ACC112 (cell line): Measurements from ENCODE around the gene CCR5AS.

ENCODE experiments used
- H2AFZ ChIP-seq: fragments of 200-600 bp; sonication (generic); one replicate; pipeline ENCODE4 v1.6.0; 2017; ENCODE audit warnings: antibody characterized with exemption, low read length; ENCODE audit not compliant: unreplicated experiment
- H3K27ac ChIP-seq: fragments of 200-600 bp; sonication (generic); 2 replicates; pipeline ENCODE4 v1.5.1; 2014; ENCODE audit warnings: low read depth, mild to moderate bottlenecking, antibody characterized with exemption, low read length, moderate library complexity
- H3K27me3 ChIP-seq: fragments of 200-600 bp; sonication (generic); 2 replicates; pipeline ENCODE4 v1.6.1; 2014; ENCODE audit warnings: mild to moderate bottlenecking, antibody characterized with exemption, low read length, moderate library complexity, mixed read lengths; ENCODE audit not compliant: insufficient read depth
- H3K36me3 ChIP-seq: fragments of 200-600 bp; sonication (generic); 2 replicates; pipeline ENCODE4 v1.6.1; 2016; ENCODE audit warnings: mild to moderate bottlenecking, antibody characterized with exemption, low read length, moderate library complexity, mixed read lengths; ENCODE audit not compliant: insufficient read depth
- H3K4me1 ChIP-seq: fragments of 200-600 bp; sonication (generic); one replicate; pipeline ENCODE4 v1.6.1; 2016; ENCODE audit warnings: low read length, mixed read lengths; ENCODE audit not compliant: insufficient read depth, unreplicated experiment, control insufficient read depth
- H3K4me3 ChIP-seq: fragments of 200-600 bp; sonication (generic); 2 replicates; pipeline ENCODE4 v1.5.1; 2014; ENCODE audit warnings: mild to moderate bottlenecking, low read depth, low read length
- H3K79me2 ChIP-seq: fragments of 200-600 bp; sonication (generic); one replicate; pipeline ENCODE4 v1.6.0; 2016; ENCODE audit warnings: low read length; ENCODE audit not compliant: control insufficient read depth, unreplicated experiment, insufficient read depth

CCR5AS gene

GRCh38 chr3:46367811-46368210 is 39.1 kb downstream of the CCR5AS start:
- Histone ChIP-seq H3K4me3 (no peak overlapping the region), H3K4me1 (no peaks in the 10 kb centered on the region), H3K36me3 (no peaks in the 10 kb centered on the region), H3K27me3 (peaks cover 80% of the 10 kb centered on the region), H2AFZ (no peak overlapping the region), H3K27ac (no peak overlapping the region), H3K79me2 (no peaks in the 10 kb centered on the region)

- no peak overlapping the region for H3K4me3 ChIP-seq
- no peaks in the 10 kb centered on the region for H3K4me1 ChIP-seq
- no peaks in the 10 kb centered on the region for H3K36me3 ChIP-seq
- no peaks in the 10 kb centered on the region for H3K79me2 ChIP-seq
- no peak overlapping the region for H3K27ac ChIP-seq
- H3K27me3 ChIP-seq: peaks cover 86% of the 10 kb centered on the region
- H2AFZ ChIP-seq: no peak overlapping the region
Observed at GRCh38 chr3:46365737-46366524, 40.9 kb downstream of the CCR5AS start.

GRCh38 chr3:46365041-46365440 is 41.8 kb downstream of the CCR5AS start:
- Histone ChIP-seq H2AFZ (no peak overlapping the region), H3K4me3 (no peak overlapping the region), H3K79me2 (no peaks in the 10 kb centered on the region), H3K27me3 (peaks cover 86% of the 10 kb centered on the region), H3K36me3 (no peaks in the 10 kb centered on the region), H3K4me1 (no peaks in the 10 kb centered on the region), H3K27ac (no peak overlapping the region)

- Histone ChIP-seq H3K4me1 (no peaks in the 10 kb centered on the region), H3K4me3 (no peak overlapping the region), H3K36me3 (no peaks in the 10 kb centered on the region), H2AFZ (no peak overlapping the region), H3K79me2 (no peaks in the 10 kb centered on the region), H3K27me3 (peaks cover 88% of the 10 kb centered on the region), H3K27ac (no peak overlapping the region)
Observed at GRCh38 chr3:46361408-46362283, 45.2 kb downstream of the CCR5AS start.

- H3K36me3 ChIP-seq: no peaks in the 10 kb centered on the region
- H3K4me3 ChIP-seq: no peak overlapping the region
- H2AFZ ChIP-seq: no peak overlapping the region
- H3K4me1 ChIP-seq: no peaks in the 10 kb centered on the region
- peaks cover 87% of the 10 kb centered on the region for H3K27me3 ChIP-seq
- H3K27ac ChIP-seq: no peak overlapping the region
- H3K79me2 ChIP-seq: no peaks in the 10 kb centered on the region
Observed at GRCh38 chr3:46360907-46361306, 46.0 kb downstream of the CCR5AS start.

GRCh38 chr3:46359733-46360493 is 47.0 kb downstream of the CCR5AS start:
- Histone ChIP-seq H3K4me3 (no peak overlapping the region), H3K4me1 (no peaks in the 10 kb centered on the region), H3K27me3 (peaks cover 88% of the 10 kb centered on the region), H3K79me2 (no peaks in the 10 kb centered on the region), H3K36me3 (no peaks in the 10 kb centered on the region), H3K27ac (no peak overlapping the region), H2AFZ (no peak overlapping the region)

GRCh38 chr3:46358466-46358865 is 48.4 kb downstream of the CCR5AS start:
- Histone ChIP-seq H3K79me2 (no peaks in the 10 kb centered on the region), H3K4me3 (no peak overlapping the region), H3K4me1 (no peaks in the 10 kb centered on the region), H2AFZ (no peak overlapping the region), H3K36me3 (no peaks in the 10 kb centered on the region), H3K27me3 (peaks cover 90% of the 10 kb centered on the region), H3K27ac (no peak overlapping the region)

- H3K4me3 ChIP-seq: no peak overlapping the region
- no peaks in the 10 kb centered on the region for H3K4me1 ChIP-seq
- H3K27ac ChIP-seq: no peak overlapping the region
- peaks cover 96% of the 10 kb centered on the region for H3K27me3 ChIP-seq
- no peaks in the 10 kb centered on the region for H3K79me2 ChIP-seq
- no peaks in the 10 kb centered on the region for H3K36me3 ChIP-seq
- H2AFZ ChIP-seq: no peak overlapping the region
Observed at GRCh38 chr3:46356909-46357308, 50.0 kb downstream of the CCR5AS start.

- H3K4me1 ChIP-seq: no peaks in the 10 kb centered on the region
- no peaks in the 10 kb centered on the region for H3K36me3 ChIP-seq
- peaks cover 98% of the 10 kb centered on the region for H3K27me3 ChIP-seq
- no peaks in the 10 kb centered on the region for H3K79me2 ChIP-seq
- no peak overlapping the region for H3K27ac ChIP-seq
- no peak overlapping the region for H2AFZ ChIP-seq
- no peak overlapping the region for H3K4me3 ChIP-seq
Observed at GRCh38 chr3:46356276-46356675, 50.6 kb downstream of the CCR5AS start.

- Histone ChIP-seq H3K27me3 (peaks cover 99% of the 10 kb centered on the region), H3K36me3 (no peaks in the 10 kb centered on the region), H3K79me2 (no peaks in the 10 kb centered on the region), H3K4me1 (no peaks in the 10 kb centered on the region), H3K27ac (no peak overlapping the region), H2AFZ (no peak overlapping the region), H3K4me3 (no peak overlapping the region)
Observed at GRCh38 chr3:46354984-46355383, 51.9 kb downstream of the CCR5AS start.
